DOHH2 (cell line): Measurements from ENCODE around the gene ANXA6.

Experiments
- CTCF ChIP-seq: fragments of 200-600 bp; sonication (generic); IDR thresholded peaks from one replicate; pipeline ENCODE4 v1.5.1; 2014; ENCODE audit warnings: antibody characterized with exemption, mild to moderate bottlenecking, low read depth, low read length; ENCODE audit not compliant: poor library complexity, severe bottlenecking
- EZH2phosphoT487 ChIP-seq: fragments of 200-600 bp; sonication (generic); IDR thresholded peaks from 2 replicates; pipeline ENCODE4 v1.6.1; 2017; ENCODE audit warnings: borderline replicate concordance, mild to moderate bottlenecking, antibody characterized with exemption, low read length, moderate library complexity, mixed read lengths

GRCh38 chr5:151096001-151096373 lies 61.6 kb downstream of the ANXA6 start:
- no peak for TF ChIP-seq CTCF
- no peak for TF ChIP-seq EZH2phosphoT487
